Spinal cord (tissue), 10 donors: Measurements from ENCODE around the gene FBXW8. TPM values are rescaled to one million over a fixed set of nuclear protein-coding genes. Genes with fewer than 3 reads are reported as not detected.

ENCODE experiments used
- DNase-seq, 6 donors: peaks; one replicate each; pipeline versions ENCODE4 v3.0.0 to v3.0.0-alpha.2; 2013 to 2015; ENCODE audit warnings: low spot score in 6 of 6, low read depth in 4 of 6
- H3K27ac ChIP-seq: one replicate; pipeline ENCODE4 v1.5.1; 2013; ENCODE audit warnings: low read depth, low read length, control low read depth
- H3K27me3 ChIP-seq: one replicate; pipeline ENCODE4 v1.6.1; 2013; ENCODE audit warnings: low read length; ENCODE audit not compliant: control insufficient read depth, insufficient read depth
- H3K36me3 ChIP-seq: one replicate; pipeline ENCODE4 v1.6.1; 2013; ENCODE audit warnings: low read length; ENCODE audit not compliant: control insufficient read depth, insufficient read depth
- H3K4me1 ChIP-seq: one replicate; pipeline ENCODE4 v1.6.1; 2013; ENCODE audit warnings: low read length; ENCODE audit not compliant: control insufficient read depth, insufficient read depth
- H3K4me3 ChIP-seq: one replicate; pipeline ENCODE4 v1.5.1; 2013; ENCODE audit warnings: low read depth, low read length, control low read depth
- H3K9me3 ChIP-seq: one replicate; pipeline ENCODE4 v1.6.1; 2013; ENCODE audit warnings: low read length; ENCODE audit not compliant: control insufficient read depth, insufficient read depth
- WGBS: methylation state at CpG from one replicate; pipeline ENCODE4 v1.1.5; 2013; ENCODE audit warnings: missing lambda C conversion rate; ENCODE audit not compliant: insufficient coverage; 5-methylcytosine and 5-hydroxymethylcytosine counted together
- polyA plus RNA-seq, 2 donors: library from polyadenylated mRNA; unstranded; fragments of 120-200 nt; gene quantifications; one replicate each; pipeline ENCODE4 v1.2.1, GENCODE V29; 2013; ENCODE audit not compliant: insufficient read length in 2 of 2
- total RNA-seq, 2 donors: library from RNA; depleted of rRNA in 1 of 2; stranded (reverse); fragments of 120-200 nt in 1 of 2; fragments of >200 nt in 1 of 2; gene quantifications; one replicate each; pipeline versions ENCODE4 v1.2.3 to v1.2.4, GENCODE V29; 2013 to 2014
- donor health status: healthy.

FBXW8 gene
- total and polyA plus RNA-seq, 4 donors: 9.3 to 18.2 (median 17.3) TPM

DNA sequence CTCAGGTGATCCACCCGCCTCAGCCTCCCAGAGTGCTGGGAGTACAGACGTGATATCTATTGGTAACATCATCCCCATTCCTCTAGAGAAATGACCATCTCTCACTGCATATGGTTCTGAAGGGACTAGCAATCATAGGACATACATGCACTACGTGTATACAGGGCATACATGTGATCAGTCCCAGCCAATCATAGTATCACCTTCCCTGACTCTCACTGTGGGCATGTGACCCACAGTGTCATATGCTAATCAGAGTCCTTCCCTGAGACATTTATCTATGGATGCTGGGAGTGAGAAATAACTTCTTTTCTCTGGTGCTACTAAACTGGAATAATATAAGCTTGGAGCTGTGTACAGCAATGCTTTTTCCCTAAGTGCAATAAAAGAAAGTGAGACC is 12.1 kb upstream of the FBXW8 start:
- no peak for DNase-seq
- Histone ChIP-seq H3K9me3 (no peaks in the 10 kb centered on the region), H3K27ac (no peak overlapping the region), H3K36me3 (no peaks in the 10 kb centered on the region), H3K27me3 (no peaks in the 10 kb centered on the region), H3K4me3 (no peak overlapping the region), H3K4me1 (no peaks in the 10 kb centered on the region)
- WGBS: 33% methylated on average over 1 of the region's 3 CpGs

DNA sequence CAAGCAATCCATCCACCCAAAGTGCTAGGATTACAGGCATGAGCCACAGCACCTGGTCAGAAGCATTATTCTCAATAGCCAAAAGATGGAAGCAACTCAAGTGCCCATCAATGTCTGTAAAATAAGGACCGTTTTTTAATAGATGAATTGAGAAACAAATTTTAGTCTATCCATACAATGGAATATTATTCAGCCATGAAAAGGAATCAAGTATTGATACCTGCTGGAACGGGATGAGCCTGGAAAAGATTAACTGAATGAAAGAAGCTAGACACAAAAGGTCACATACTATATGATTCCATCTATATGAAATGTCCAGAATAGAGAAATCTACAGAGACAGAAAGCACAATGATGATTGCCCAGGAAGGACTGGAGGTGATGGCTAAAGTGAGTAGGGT is 9.1 kb upstream of the FBXW8 start:
- H3K4me3 ChIP-seq: no peak overlapping the region
- no peak for DNase-seq
- WGBS: no CpG with 5 or more reads among the region's 2 CpGs
- H3K27ac ChIP-seq: no peak overlapping the region
- no peaks in the 10 kb centered on the region for H3K27me3 ChIP-seq
- no peaks in the 10 kb centered on the region for H3K36me3 ChIP-seq
- no peaks in the 10 kb centered on the region for H3K4me1 ChIP-seq
- no peaks in the 10 kb centered on the region for H3K9me3 ChIP-seq

DNA sequence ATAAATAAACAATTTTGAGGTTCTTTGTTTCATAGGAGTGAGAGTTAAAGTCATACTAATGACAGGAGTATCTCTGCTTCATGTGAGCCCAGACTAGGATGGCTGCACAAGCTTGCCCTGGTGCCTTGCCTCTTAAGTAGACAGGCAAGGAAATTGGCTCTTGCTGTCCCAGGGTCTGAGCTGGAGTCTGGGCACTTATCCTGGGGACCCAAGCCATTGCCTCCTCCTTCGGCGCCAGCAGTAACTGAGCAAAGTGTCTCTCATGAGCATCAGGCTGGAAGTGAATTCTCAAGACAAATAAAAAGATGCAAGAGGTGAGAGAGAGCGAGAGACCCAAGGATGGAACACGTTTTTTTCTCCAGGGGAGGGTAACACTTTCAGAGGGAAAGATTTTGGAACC is 6.9 kb upstream of the FBXW8 start:
- Histone ChIP-seq H3K9me3 (no peaks in the 10 kb centered on the region), H3K4me1 (no peaks in the 10 kb centered on the region), H3K27ac (no peak overlapping the region), H3K4me3 (no peak overlapping the region), H3K27me3 (no peaks in the 10 kb centered on the region), H3K36me3 (no peaks in the 10 kb centered on the region)
- DNase-seq: no peak
- WGBS: 84% methylated on average over 4 of the region's 4 CpGs

DNA sequence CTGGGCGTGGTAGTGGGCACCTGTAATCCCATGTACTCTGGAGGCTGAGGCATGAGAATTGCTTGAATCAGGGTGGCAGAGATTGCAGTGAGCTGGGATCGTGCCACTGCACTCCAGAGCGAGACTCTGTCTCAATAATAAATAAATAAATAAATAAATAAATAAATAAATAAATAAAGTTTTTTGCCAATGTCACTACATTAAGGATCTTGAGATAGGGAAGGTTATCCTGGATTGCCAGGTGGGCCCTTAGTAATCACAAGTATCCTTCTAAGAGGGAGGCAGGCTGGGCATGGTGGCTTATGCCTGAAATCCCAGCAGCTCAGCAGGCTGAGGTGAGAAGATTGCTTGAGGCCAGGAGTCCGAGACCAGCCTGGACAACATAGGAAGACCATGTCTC is 4.5 kb upstream of the FBXW8 start:
- 93% methylated on average over 1 of the region's 4 CpGs for WGBS
- Histone ChIP-seq H3K27me3 (no peaks in the 10 kb centered on the region), H3K36me3 (no peaks in the 10 kb centered on the region), H3K27ac (no peak overlapping the region), H3K4me3 (no peak overlapping the region), H3K4me1 (no peaks in the 10 kb centered on the region), H3K9me3 (no peaks in the 10 kb centered on the region)
- no peak for DNase-seq

DNA sequence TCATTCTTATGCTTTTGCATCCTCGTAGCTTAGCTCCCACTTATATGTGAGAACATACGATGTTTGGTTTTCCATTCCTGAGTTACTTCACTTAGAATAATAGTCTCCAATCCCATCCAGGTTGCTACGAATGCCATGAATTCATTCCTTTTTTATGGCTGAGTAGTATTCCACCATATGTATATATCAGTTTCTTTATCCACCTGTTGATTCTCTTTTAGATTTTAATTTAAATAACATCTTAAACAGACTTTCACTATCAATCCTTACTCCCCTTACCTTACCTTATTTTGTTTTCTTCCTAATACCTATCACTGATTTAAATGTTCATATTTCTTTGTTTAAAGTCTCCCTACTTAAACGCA is 488 bp upstream of the FBXW8 start:
- Histone ChIP-seq H3K27ac (no peak overlapping the region), H3K36me3 (peaks cover 4% of the 10 kb centered on the region), H3K9me3 (no peaks in the 10 kb centered on the region), H3K4me1 (peaks cover 6% of the 10 kb centered on the region), H3K27me3 (no peaks in the 10 kb centered on the region), H3K4me3 (peak overlapping the region; percentile 55)
- DNase-seq: no peak
- WGBS: 0% methylated on average over 1 of the region's 4 CpGs

DNA sequence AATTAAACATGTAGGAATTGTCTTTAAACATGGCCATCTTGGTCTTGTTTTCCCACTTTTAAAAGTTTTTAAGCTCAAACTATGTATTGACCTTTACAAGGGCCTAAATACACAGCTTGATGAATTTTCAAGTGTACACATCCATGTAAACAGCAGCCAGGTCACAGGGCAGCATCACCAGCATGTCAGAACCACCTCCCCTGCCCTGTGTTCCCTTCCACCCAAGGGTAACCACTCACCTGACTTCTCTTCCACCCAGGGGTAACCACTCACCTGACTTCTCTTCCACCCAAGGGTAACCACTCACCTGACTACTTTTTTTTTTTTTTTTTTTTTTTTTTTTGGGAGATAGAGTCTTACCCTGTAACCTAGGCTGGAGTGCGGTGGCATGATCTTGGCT is 4.6 kb downstream of the FBXW8 start:
- no peak for DNase-seq
- H3K27me3 ChIP-seq: no peaks in the 10 kb centered on the region
- H3K4me3 ChIP-seq: no peak overlapping the region
- peaks cover 6% of the 10 kb centered on the region for H3K4me1 ChIP-seq
- no peak overlapping the region for H3K27ac ChIP-seq
- 100% methylated on average over 1 of the region's 1 CpG for WGBS
- peaks cover 4% of the 10 kb centered on the region for H3K36me3 ChIP-seq
- no peaks in the 10 kb centered on the region for H3K9me3 ChIP-seq

DNA sequence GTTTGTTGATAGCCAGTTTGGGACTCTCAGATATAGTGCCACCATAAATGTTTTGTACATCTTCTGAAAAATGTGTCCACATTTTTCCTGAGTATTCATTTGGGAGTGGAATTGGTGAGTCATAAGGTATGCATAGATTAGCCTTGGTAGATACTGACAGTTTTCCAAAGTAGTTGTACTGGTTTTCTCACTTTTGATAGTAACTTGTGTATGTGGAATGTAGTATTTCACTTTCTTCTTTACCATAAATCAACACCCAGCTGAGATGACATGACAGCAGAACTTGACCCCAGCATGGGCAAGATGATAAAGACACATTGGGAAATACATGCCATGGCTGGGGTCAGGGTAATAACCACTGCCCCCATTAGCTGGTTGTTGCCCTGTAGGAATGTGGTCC is 5.4 kb downstream of the FBXW8 start:
- DNase-seq: no peak
- H3K27me3 ChIP-seq: no peaks in the 10 kb centered on the region
- no peak overlapping the region for H3K4me3 ChIP-seq
- H3K27ac ChIP-seq: no peak overlapping the region
- no peaks in the 10 kb centered on the region for H3K9me3 ChIP-seq
- peaks cover 6% of the 10 kb centered on the region for H3K4me1 ChIP-seq
- peaks cover 4% of the 10 kb centered on the region for H3K36me3 ChIP-seq

DNA sequence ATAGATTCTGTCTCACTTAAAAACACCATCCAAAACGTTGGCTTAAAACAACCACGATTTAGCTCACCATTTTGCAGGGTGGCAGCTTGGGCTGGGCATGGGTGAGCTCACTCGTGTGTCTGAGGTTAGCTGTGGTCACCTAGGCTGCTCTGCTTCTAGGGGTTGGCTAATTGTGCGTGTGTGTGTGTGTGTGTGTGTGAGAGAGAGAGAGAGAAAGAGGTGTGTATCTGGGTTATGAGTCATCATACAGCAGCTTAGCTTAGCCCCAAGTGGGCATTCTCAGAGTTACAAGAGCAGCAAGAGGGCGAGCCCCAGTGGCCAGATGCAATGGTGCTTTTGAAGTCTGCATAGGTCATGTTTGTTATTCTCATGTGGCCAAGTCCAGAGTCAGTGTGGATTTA is 6.0 kb downstream of the FBXW8 start:
- no peak overlapping the region for H3K4me3 ChIP-seq
- DNase-seq: no peak
- peaks cover 4% of the 10 kb centered on the region for H3K36me3 ChIP-seq
- no peak overlapping the region for H3K27ac ChIP-seq
- H3K4me1 ChIP-seq: peaks cover 6% of the 10 kb centered on the region
- no peaks in the 10 kb centered on the region for H3K9me3 ChIP-seq
- H3K27me3 ChIP-seq: no peaks in the 10 kb centered on the region
- 94% methylated on average over 4 of the region's 5 CpGs for whole genome bisulfite sequencing

DNA sequence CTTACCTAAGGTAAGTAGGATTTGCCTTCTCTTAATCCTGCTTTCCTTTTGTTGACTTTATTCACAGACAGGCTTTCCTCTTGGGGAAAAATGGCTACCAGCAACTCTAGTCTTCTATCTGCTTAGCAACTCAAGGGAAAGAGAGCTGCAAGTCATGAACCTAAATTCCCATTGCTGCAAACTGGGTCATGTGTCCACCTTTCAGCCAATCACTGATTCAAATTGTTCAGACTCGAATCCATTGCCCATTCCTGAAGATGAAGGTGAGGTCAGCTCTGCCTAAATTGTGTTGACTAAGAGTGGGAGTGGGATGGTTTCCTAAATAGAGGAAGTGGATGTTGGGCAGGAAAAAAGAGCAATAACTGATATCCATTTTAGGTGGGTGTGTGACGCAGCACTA is 7.7 kb downstream of the FBXW8 start:
- Histone ChIP-seq H3K27me3 (no peaks in the 10 kb centered on the region), H3K27ac (no peak overlapping the region), H3K9me3 (no peaks in the 10 kb centered on the region), H3K4me1 (no peaks in the 10 kb centered on the region), H3K36me3 (peaks cover 4% of the 10 kb centered on the region), H3K4me3 (no peak overlapping the region)
- DNase-seq: no peak
- no CpG with 5 or more reads among the region's 2 CpGs for WGBS

DNA sequence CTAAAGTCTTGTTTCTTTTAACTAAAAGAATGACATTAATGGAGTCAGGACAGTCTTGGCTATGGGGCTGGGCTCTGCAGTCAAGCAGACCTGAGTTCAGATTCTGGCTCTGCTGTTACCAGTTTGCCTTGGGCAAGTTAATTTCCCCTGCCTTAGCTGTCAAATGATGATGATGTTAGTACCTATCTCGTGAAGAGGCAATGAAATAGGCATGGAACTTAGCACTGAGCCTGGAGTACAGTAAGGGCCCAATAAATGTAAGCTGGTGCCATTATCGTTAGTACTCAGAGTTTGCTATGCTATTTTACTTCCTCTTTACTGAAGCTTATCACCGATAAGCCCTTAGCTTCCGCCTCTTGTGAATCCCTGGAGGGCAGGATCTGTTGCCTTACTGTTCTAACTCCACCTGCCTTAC is 8.5 kb downstream of the FBXW8 start:
- no peak overlapping the region for H3K4me3 ChIP-seq
- no peaks in the 10 kb centered on the region for H3K27me3 ChIP-seq
- 100% methylated on average over 1 of the region's 4 CpGs for WGBS
- H3K36me3 ChIP-seq: peaks cover 2% of the 10 kb centered on the region
- H3K27ac ChIP-seq: no peak overlapping the region
- H3K9me3 ChIP-seq: no peaks in the 10 kb centered on the region
- H3K4me1 ChIP-seq: no peaks in the 10 kb centered on the region
- no peak for DNase-seq
